ENCODE data around the gene POLA1. TPM values are rescaled to one million over a fixed set of nuclear protein-coding genes. Genes with fewer than 3 reads are reported as not detected.
"Not testable (repeated sequence)": the region's sequence is repeated elsewhere in the genome, so short reads cannot be mapped to it uniquely, and the experiment has no call there.

The POLA1 gene
- 19.1 and 24.1 TPM in 2 replicates for total RNA-seq (2014; rRNA removed)
- 5.1 TPM for polyA plus RNA-seq (2012)

DNA sequence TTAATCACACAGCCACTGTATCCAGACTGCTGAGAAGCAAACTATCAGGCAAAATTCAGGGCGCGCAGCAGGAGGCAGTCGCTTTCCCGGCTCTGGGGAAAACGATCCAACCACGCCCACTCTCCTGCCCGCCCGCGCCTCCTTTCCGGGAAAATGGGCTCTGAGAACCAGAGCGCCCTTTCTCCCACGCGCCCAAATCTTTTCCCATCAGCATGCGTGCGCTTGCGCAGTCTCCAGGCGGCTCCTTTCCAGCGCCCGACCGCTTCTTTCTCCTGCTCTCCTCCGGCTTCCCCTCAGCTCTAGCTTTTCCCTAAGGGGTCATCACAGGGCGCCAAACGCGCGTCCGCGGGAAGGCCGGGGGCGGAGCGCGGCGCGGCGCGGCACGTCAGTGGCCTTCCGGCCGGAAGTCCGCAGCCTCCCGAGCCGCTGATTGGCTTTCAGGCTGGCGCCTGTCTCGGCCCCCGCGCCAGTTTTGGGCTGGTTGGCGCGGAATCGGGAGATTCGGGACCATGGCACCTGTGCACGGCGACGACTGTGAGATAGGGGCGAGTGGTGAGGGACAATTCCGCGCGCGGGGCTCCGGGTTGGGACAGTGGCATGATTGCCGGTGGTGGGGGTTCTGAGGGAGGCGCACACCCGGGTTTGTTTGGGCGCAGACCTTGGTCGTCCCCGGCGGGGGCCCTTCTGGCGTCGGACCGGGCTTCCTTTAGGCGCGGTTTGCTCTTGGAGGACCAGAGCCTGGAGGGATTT, at the start of gene POLA1:
POLA1 (plus strand) TSS at position 466 of the 750 bp plus-strand sequence; CDS start at position 510, 44 bp downstream.
- DNase-seq (ENCODE audit: low read depth): peak; percentile 94

DNA sequence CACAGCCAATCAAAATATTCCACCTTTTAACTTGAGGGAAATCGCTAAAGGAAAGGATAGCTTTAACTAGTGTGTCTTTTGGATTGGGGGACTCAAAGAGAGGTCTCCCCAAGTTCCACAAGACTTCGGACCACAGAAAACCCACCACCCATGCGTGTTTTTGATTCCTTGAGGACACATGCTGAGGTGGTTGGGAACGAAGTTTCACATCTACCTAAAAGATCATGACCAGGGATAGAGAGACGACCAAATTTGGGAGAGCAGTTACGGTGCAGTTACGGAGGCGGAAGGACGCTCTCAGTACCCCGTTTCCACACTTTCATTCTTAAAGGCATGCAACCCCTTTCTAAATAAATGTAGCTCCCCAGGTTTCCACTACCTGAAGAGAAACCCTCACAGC, 47.7 kb upstream of the POLA1 start:
- DNase-seq (ENCODE audit: low read depth): no peak

DNA sequence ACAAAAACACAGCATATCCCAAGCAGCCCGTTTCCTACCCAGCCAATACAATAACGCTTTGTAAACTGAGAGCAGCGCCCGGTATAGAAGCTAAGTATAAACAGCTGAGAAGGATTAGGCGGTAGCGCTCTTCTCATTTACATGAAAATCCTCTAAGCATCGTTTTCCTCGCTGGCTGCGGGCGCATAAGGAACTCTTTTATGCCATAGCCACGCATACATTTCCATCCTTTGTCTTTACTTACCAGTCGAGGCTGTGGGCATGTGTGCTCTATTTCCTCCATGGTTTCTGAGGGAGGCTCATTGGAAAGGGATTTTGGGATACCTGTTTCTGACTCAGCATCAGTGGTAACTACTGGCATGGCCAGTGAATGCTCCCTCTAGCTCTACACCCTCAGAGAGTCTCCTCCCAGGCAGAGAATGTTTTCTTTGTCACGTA, 47.0 kb upstream of the POLA1 start:
- DNase-seq (ENCODE audit: low read depth): peak; percentile 1

DNA sequence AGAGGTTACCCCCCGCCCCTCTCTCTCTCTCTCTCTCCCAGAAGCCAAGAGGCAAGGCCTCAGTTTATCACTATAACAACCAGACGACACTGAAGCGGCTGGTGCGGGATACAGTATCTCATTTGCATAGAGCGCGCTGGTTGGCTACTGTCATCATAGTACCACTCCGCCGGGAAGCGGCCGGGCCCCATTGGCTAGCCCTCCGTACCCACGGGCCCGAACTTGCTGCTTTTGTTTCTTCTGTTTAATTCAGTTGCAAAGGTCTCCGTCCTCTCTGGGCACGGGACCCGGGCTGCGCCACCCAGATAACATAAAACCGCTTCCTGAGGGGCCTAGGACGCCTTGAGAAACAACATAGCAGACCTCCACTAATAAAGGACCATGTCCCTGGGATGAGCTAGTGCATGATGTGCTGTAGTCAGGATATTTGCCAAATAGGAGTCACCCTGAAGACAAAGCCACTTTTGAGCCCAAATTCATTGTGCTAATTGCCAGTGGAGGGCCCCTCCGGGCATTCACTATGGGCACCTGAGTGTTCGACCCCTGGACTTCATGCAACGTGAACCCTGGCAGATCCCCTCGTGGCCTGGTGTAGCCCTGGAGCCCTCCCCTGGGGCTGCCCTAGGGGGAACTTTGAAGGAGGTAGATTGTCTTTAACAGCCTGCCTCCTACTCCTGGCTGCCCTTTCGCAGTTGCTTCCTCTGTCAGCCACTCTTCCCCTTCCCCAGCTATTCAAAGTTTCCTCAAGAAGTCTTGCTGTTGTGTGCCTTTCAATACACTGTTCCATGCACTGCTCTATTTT, 46.3 kb upstream of the POLA1 start, which contains the start of gene PCYT1B:
PCYT1B (minus strand) TSS at position 91 of the 802 bp plus-strand sequence. CDS start 242 bp downstream, outside the sequence.
- peak; percentile 44 for DNase-seq (ENCODE audit: low read depth)

- DNase-seq (ENCODE audit: low read depth): no peak
These were observed 45.2 kb upstream of the POLA1 start for GRCh38 chrX:24648495-24648894.

GRCh38 chrX:24651783-24652182, 41.9 kb upstream of the POLA1 start:
- no peak for DNase-seq (ENCODE audit: low read depth)

- not testable (repeated sequence) for DNase-seq (ENCODE audit: low read depth)
These were observed 38.0 kb upstream of the POLA1 start for GRCh38 chrX:24655679-24656078.

DNA sequence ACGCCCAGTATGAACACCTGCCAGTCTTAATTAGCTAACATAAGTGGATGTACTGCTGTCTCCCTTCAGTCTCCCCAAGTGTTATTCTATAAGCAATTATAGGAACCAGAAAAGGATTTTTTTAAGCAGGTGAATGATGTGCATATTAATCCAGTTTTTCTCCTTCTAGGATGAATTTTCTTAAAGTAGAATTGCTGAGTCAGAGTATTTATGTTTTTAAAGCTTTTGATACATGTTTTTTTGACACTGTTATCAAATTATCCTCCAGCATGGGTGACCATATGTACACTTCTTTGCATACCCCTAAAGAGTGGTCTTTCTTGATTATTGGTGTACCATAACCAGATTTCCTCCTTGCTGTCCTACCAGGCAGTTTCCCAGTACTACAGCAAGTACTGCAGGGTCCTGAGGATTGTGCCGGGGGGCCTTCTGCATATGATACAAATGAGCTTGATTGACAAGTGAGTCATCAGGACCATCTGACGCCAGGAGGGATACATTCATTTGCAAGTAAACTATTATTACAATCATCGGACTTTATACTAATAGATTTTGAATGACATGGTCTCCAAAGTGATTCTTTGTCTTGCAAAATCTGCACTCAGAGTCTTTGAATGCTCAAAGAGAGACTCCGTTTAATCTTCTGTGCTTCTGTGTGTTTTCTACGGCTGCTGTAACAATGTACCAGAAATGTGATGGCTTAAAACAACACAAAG, 35.9 kb upstream of the POLA1 start:
- DNase-seq (ENCODE audit: low read depth): no peak

- no peak for DNase-seq (ENCODE audit: low read depth)
These were observed 35.3 kb upstream of the POLA1 start for GRCh38 chrX:24658421-24658820.

DNA sequence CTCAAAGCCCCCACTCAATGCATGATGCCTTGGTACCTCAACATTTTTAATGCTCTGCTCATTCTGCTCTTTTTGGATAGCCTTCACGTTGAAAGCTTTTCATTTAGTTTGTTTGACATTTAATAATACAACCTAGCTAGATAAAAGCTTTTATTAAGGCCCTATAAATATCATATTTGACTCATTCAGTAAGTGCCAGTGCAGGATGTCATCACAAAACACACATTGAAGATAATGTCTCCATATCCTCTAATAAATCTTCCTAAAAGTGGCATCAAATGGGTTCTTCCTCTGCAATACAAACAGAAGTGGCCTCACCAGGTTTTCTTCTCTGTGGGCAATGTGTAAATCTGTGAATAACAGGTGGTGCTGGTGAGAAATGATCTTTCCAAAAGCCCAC, 34.6 kb upstream of the POLA1 start:
- DNase-seq (ENCODE audit: low read depth): no peak

DNA sequence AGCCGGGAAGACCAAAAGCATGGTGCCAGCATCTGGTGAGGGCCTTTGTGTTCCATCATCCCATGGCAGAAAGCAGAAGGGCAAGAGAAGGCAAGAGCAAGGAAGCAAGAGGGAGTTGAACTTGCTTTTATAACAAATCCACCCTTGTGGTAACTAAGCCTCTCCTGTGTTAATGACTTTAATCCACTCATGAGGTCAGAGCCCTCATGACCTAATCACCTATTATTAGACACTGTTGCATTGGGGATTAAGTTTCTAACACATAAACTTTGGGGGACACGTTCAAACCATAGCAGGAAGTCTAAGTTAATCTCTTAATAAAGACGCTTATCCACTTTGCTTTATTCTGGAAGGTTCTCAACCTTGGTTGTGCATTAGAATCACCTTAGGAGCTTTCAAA, 34.1 kb upstream of the POLA1 start:
- DNase-seq (ENCODE audit: low read depth): no peak

- no peak for DNase-seq (ENCODE audit: low read depth)
These were observed 32.4 kb upstream of the POLA1 start for GRCh38 chrX:24661292-24661691.

DNA sequence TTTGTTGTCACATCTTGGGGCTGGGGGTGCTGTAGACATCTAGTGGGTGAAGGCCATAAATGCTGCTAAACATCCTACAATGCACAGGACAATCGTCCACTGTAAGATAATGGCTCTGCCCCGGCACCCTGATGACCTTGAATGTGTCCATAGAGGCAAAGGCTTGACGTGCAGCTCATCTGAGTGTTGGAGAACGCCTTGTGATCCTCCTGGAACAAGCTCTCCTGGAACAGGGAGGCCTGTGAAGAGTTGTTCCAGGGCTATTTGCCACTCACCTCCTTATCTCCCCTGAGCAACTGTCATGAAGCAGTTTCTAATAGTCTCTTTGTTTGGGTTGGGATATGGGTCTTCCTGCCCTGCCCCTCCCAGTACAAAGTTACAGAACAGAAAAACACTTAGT, 31.4 kb upstream of the POLA1 start:
- DNase-seq (ENCODE audit: low read depth): no peak

DNA sequence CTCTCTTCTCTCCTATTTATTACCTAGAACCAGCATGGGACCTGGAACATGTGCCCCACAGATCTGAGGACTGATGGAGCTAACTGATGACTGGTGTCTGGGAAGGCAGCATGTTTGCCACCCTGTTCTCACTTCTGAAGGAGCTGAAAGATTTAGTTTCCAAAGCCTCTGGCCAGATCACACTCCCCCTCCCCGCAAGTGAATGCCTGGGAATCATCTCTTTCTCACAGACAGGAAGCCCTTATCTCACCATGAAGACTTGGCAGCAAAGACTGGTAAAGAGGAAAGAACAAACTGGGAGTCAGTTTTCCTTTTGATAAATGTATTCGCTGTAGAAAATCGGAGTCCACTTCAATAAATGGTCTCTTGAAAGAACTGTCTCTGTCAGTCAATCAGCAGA, 25.6 kb upstream of the POLA1 start:
- DNase-seq (ENCODE audit: low read depth): no peak

DNA sequence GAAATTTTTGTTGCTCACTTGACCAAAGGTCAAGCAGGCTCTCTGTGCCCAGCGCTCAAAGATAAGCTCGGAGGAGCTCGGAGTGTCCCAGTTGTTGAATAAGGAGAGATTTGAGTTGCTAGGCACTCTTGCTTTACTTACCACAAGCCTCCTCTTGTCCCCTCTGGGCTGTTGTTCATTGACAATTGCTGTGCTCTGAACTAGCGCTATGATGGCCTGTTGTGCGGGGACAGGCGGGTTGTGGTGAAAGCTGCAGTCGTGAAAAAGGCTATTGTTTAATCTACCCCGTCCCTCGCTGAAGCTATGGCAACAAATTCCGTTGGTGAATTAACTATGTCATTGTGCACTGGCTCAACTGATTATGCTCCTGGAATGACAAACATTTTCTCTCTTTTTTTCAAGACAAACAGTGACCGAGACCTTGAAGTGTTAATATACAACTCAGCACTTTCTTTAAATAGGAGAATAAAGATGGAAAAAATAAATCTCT, 21.0 kb upstream of the POLA1 start:
- no peak for DNase-seq (ENCODE audit: low read depth)

- DNase-seq (ENCODE audit: low read depth): no peak
These were observed 20.3 kb upstream of the POLA1 start for GRCh38 chrX:24673424-24673823.

DNA sequence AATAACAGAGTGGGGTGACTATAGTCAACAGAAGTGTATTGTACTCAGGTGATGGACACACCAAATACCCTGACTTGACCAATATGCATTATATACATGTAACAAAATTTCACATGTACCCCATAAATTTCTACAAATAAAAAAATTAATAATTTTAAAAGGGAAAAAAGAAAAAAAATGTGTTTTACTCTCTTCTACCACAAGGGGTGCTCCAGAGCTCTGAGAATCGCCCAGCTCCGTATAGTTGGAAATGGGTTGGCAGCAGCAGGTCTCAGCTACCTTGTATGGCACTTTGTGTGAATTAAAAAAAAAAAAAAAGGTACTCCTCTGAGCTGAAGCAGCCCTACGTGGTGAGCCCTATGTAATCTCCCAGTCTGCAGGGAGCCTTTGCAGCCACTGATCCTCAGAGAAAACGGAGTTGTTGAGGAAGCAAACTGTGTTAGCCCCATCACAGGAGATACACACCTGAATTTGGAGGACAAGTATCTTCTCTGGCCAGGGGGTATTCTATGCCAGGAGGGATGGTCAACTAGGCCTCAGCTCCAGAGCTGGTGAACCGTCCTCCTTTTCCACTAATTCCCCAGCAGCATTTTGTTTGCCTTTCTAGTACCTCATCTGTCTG, 17.2 kb upstream of the POLA1 start:
- no peak for DNase-seq (ENCODE audit: low read depth)

- no peak for DNase-seq (ENCODE audit: low read depth)
These were observed 10.8 kb upstream of the POLA1 start for GRCh38 chrX:24682739-24683432.

DNA sequence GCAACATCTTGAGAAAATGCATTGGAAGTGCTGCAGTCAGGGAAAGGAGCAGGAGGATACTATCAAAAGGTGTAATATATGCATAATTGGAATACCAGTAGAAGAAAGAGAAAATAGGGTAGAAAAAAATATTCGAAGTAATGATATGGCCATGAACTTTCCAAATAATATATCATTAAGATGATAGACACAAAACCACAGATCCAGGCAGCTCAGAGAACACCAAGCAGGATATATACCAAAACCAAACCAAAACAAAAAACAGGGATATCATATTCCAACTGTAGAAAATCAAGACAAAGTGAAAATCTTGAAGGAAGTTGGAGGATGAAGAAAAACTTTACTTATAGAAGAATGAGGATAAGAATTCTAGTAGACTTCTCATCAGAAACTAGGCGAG, 9.7 kb upstream of the POLA1 start:
- DNase-seq (ENCODE audit: low read depth): no peak

DNA sequence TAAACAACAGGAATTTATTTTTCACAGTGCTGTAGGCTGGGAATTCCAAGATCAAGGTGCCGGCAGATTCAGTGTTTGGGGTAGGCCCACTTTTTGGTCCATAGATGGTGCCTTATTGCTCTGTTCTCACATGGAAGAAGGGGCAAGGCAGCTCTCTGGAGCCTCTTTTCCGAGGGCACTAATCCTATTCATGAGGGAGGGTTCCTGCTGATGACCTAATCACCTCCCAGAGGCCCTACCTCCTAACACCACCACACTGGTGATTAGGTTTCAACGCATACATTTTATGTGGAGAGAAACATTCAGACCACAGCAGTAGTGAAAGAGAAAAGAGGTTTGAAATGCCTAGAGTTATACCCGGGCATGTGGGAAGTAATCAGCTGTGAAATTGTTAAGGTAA, 1.4 kb upstream of the POLA1 start:
- DNase-seq (ENCODE audit: low read depth): no peak

DNA sequence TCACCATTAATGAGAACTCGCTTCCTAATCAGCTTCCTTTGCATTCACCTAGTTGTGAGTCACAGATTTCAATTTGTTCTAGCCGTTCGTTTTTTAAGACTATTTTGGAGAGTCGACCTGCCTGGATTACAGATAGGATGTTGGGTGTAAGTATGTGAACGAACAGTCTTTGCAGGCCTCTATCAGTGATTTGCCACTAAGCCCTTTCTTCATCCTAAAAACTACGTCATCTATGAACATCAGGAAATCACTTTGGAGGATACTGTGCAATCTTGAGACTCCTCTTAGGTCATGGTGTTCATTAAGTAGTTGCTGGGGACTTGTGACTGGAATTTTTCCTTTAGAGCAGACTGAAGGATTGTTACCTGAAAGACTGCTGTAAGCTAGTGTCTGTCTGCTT, 1.1 kb downstream of the POLA1 start:
- DNase-seq (ENCODE audit: low read depth): no peak
